Measurements from ENCODE around the gene MEOX1.
A peak's percentile ranks its signal among the peaks of the same experiment; 100 is the strongest.

The MEOX1 gene

GRCh38 chr17:43676471-43676870, 14.7 kb upstream of the MEOX1 start:
- Histone ChIP-seq H3K9me3 (replicated peaks; ENCODE audit: insufficient read depth, low read length) (no peaks in the 10 kb centered on the region), H2AFZ (ENCODE audit: low read length) (no peak overlapping the region), H4K20me1 (ENCODE audit: insufficient read depth, low read length) (no peaks in the 10 kb centered on the region), H3K9ac (ENCODE audit: low read length) (no peak overlapping the region), H3K27ac (ENCODE audit: low read length) (no peak overlapping the region), H3K79me2 (ENCODE audit: low read length) (no peaks in the 10 kb centered on the region), H3K9me2 (replicated peaks; ENCODE audit: insufficient read depth, low read length) (no peaks in the 10 kb centered on the region), H3K4me2 (ENCODE audit: low read depth, low read length) (no peak overlapping the region), H3K4me1 (ENCODE audit: low read length) (peaks cover 10% of the 10 kb centered on the region), H3K4me3 (ENCODE audit: low read length) (no peak overlapping the region), H3K36me3 (replicated peaks; ENCODE audit: insufficient read depth, low read length) (no peaks in the 10 kb centered on the region), H3K27me3 (replicated peaks; ENCODE audit: insufficient read depth, low read length) (peaks cover 16% of the 10 kb centered on the region), H3F3A (ENCODE audit: insufficient read depth, low read length) (no peaks in the 10 kb centered on the region)
- TF ChIP-seq EZH2 (optimal IDR thresholded peaks at IDR 0.05; ENCODE audit: low read depth, low read length) (no peak), CTCF (IDR thresholded peaks at IDR 0.05; ENCODE audit: low read length) (no peak), EZH2phosphoT487 (IDR thresholded peaks at IDR 0.05; ENCODE audit: low read length) (no peak)
- DNase-seq = no peak

- Histone ChIP-seq H3K27me3 (replicated peaks; ENCODE audit: insufficient read depth, low read length) (peaks cover 1% of the 10 kb centered on the region; the same call in 1 of the 2 replicates), H3K4me1 (ENCODE audit: low read length) (peaks cover 25% of the 10 kb centered on the region), H3F3A (ENCODE audit: insufficient read depth, low read length) (no peaks in the 10 kb centered on the region), H3K79me2 (ENCODE audit: low read length) (no peaks in the 10 kb centered on the region), H3K36me3 (replicated peaks; ENCODE audit: insufficient read depth, low read length) (no peaks in the 10 kb centered on the region), H3K4me2 (ENCODE audit: low read depth, low read length) (no peak overlapping the region), H3K4me3 (ENCODE audit: low read length) (no peak overlapping the region), H4K20me1 (ENCODE audit: insufficient read depth, low read length) (no peaks in the 10 kb centered on the region), H3K27ac (ENCODE audit: low read length) (no peak overlapping the region), H3K9me3 (replicated peaks; ENCODE audit: insufficient read depth, low read length) (no peaks in the 10 kb centered on the region), H3K9me2 (replicated peaks; ENCODE audit: insufficient read depth, low read length) (no peaks in the 10 kb centered on the region), H3K9ac (ENCODE audit: low read length) (no peak overlapping the region), H2AFZ (ENCODE audit: low read length) (no peak overlapping the region)
- no peak for TF ChIP-seq CTCF (IDR thresholded peaks at IDR 0.05; ENCODE audit: low read length)
- no peak for TF ChIP-seq EZH2 (optimal IDR thresholded peaks at IDR 0.05; ENCODE audit: low read depth, low read length)
- no peak for TF ChIP-seq EZH2phosphoT487 (IDR thresholded peaks at IDR 0.05; ENCODE audit: low read length)
- DNase-seq = no peak
Measured at GRCh38 chr17:43674394-43674793, 12.7 kb upstream of the MEOX1 start.

- peaks cover 26% of the 10 kb centered on the region for H3K4me1 ChIP-seq (ENCODE audit: low read length)
- no peak overlapping the region for H3K9ac ChIP-seq (ENCODE audit: low read length)
- H3K4me2 ChIP-seq (ENCODE audit: low read depth, low read length) = no peak overlapping the region
- H4K20me1 ChIP-seq (ENCODE audit: insufficient read depth, low read length) = no peaks in the 10 kb centered on the region
- DNase-seq = peak; percentile 56
- H3F3A ChIP-seq (ENCODE audit: insufficient read depth, low read length) = no peaks in the 10 kb centered on the region
- H3K9me3 ChIP-seq (replicated peaks; ENCODE audit: insufficient read depth, low read length) = no peaks in the 10 kb centered on the region
- H3K79me2 ChIP-seq (ENCODE audit: low read length) = no peaks in the 10 kb centered on the region
- H2AFZ ChIP-seq (ENCODE audit: low read length) = no peak overlapping the region
- H3K4me3 ChIP-seq (ENCODE audit: low read length) = no peak overlapping the region
- H3K27me3 ChIP-seq (replicated peaks; ENCODE audit: insufficient read depth, low read length) = no peaks in the 10 kb centered on the region; the same call in 1 of the 2 replicates
- H3K36me3 ChIP-seq (replicated peaks; ENCODE audit: insufficient read depth, low read length) = no peaks in the 10 kb centered on the region
- H3K9me2 ChIP-seq (replicated peaks; ENCODE audit: insufficient read depth, low read length) = no peaks in the 10 kb centered on the region
- peak; percentile 88 for TF ChIP-seq CTCF (IDR thresholded peaks at IDR 0.05; ENCODE audit: low read length)
- TF ChIP-seq EZH2 (optimal IDR thresholded peaks at IDR 0.05; ENCODE audit: low read depth, low read length) = no peak
- H3K27ac ChIP-seq (ENCODE audit: low read length) = no peak overlapping the region
Measured at GRCh38 chr17:43673516-43674323, 12.0 kb upstream of the MEOX1 start.
